Measurements from ENCODE around the gene BACH2. TPM values are rescaled to one million over a fixed set of nuclear protein-coding genes. Genes with fewer than 3 reads are reported as not detected.

The BACH2 gene
- polyA plus RNA-seq, 1 experiment, result 2.2 TPM

GRCh38 chr6:90263633-90264032 lies 33.0 kb downstream of the BACH2 start:
- CTCF ChIA-PET, result interaction anchor here (1.4 to 2.0 kb wide), 2 partner anchors 22 to 129 kb away, joined by 4 to 7 read pairs; no protein-coding TSS in a partner anchor
- POLR2A ChIA-PET, result interaction anchor here (0.7 to 1.3 kb wide), 5 partner anchors 13 to 134 kb away, joined by 3 to 28 read pairs (median 3); no protein-coding TSS in a partner anchor
- TF ChIP-seq CTCF (IDR thresholded peaks at IDR 0.05; ENCODE audit: low read depth, low read length), result no peak
- no peak overlapping the region for H3K4me3 ChIP-seq (ENCODE audit: low read depth, low read length)
- H3K27ac ChIP-seq (ENCODE audit: low read depth, low read length), result no peak overlapping the region
- DNase-seq (ENCODE audit: low read depth, low spot score), result peak; percentile 94
- no peaks in the 10 kb centered on the region for H3K9me3 ChIP-seq (ENCODE audit: control insufficient read depth, insufficient read depth, low read length)
- H3K27me3 ChIP-seq (ENCODE audit: control insufficient read depth, insufficient read depth, low read length), result no peaks in the 10 kb centered on the region

GRCh38 chr6:90261801-90262200 lies 34.8 kb downstream of the BACH2 start:
- no peak for DNase-seq (ENCODE audit: low read depth, low spot score)
- H3K27ac ChIP-seq (ENCODE audit: low read depth, low read length), result no peak overlapping the region
- no peaks in the 10 kb centered on the region for H3K27me3 ChIP-seq (ENCODE audit: control insufficient read depth, insufficient read depth, low read length)
- H3K4me3 ChIP-seq (ENCODE audit: low read depth, low read length), result no peak overlapping the region
- no peaks in the 10 kb centered on the region for H3K9me3 ChIP-seq (ENCODE audit: control insufficient read depth, insufficient read depth, low read length)
- no peak for TF ChIP-seq CTCF (IDR thresholded peaks at IDR 0.05; ENCODE audit: low read depth, low read length)
- ChIA-PET POLR2A (no interaction called here), CTCF (no interaction called here)

GRCh38 chr6:90257486-90257738 lies 39.2 kb downstream of the BACH2 start:
- CTCF ChIA-PET, result interaction anchor here (1.0 kb wide), 1 partner anchor 312 kb away, joined by 3 read pairs; no protein-coding TSS in a partner anchor

GRCh38 chr6:90256698-90257485 lies 39.8 kb downstream of the BACH2 start:
- ChIA-PET POLR2A (no interaction called here), CTCF (interaction anchor here (1.0 kb wide), 1 partner anchor 312 kb away, joined by 3 read pairs; no protein-coding TSS in a partner anchor)
- Histone ChIP-seq H3K4me3 (ENCODE audit: low read depth, low read length) (no peak overlapping the region), H3K27me3 (ENCODE audit: control insufficient read depth, insufficient read depth, low read length) (no peaks in the 10 kb centered on the region), H3K9me3 (ENCODE audit: control insufficient read depth, insufficient read depth, low read length) (no peaks in the 10 kb centered on the region), H3K27ac (ENCODE audit: low read depth, low read length) (no peak overlapping the region)
- DNase-seq (ENCODE audit: low read depth, low spot score), result peak; percentile 30
- TF ChIP-seq CTCF (IDR thresholded peaks at IDR 0.05; ENCODE audit: low read depth, low read length), result no peak

More at GRCh38 chr6:90257486-90257738, 39.2 kb downstream of the BACH2 start:
- Histone ChIP-seq H3K27ac (ENCODE audit: low read depth, low read length) (no peak overlapping the region), H3K4me3 (ENCODE audit: low read depth, low read length) (no peak overlapping the region), H3K9me3 (ENCODE audit: control insufficient read depth, insufficient read depth, low read length) (no peaks in the 10 kb centered on the region), H3K27me3 (ENCODE audit: control insufficient read depth, insufficient read depth, low read length) (no peaks in the 10 kb centered on the region)
- TF ChIP-seq CTCF (IDR thresholded peaks at IDR 0.05; ENCODE audit: low read depth, low read length), result no peak
- POLR2A ChIA-PET, result no interaction called here
- DNase-seq (ENCODE audit: low read depth, low spot score), result no peak

GRCh38 chr6:90253631-90254030 lies 43.0 kb downstream of the BACH2 start:
- CTCF ChIA-PET, result interaction anchor here (1.1 kb wide), 1 partner anchor 313 kb away, joined by 3 read pairs; no protein-coding TSS in a partner anchor
- no peak overlapping the region for H3K27ac ChIP-seq (ENCODE audit: low read depth, low read length)
- POLR2A ChIA-PET, result no interaction called here
- no peaks in the 10 kb centered on the region for H3K27me3 ChIP-seq (ENCODE audit: control insufficient read depth, insufficient read depth, low read length)
- no peak for TF ChIP-seq CTCF (IDR thresholded peaks at IDR 0.05; ENCODE audit: low read depth, low read length)
- no peak for DNase-seq (ENCODE audit: low read depth, low spot score)
- H3K9me3 ChIP-seq (ENCODE audit: control insufficient read depth, insufficient read depth, low read length), result no peaks in the 10 kb centered on the region
- no peak overlapping the region for H3K4me3 ChIP-seq (ENCODE audit: low read depth, low read length)

All from AG04450 (cell line).